Activated CD4-positive, alpha-beta T cell treated with anti-CD3 and anti-CD28 coated beads for 36 hours (primary cell): ENCODE results near the gene PFN4. TPM values are rescaled to one million over a fixed set of nuclear protein-coding genes. Genes with fewer than 3 reads are reported as not detected.
"Not testable (repeated sequence)": the region's sequence is repeated elsewhere in the genome, so short reads cannot be mapped to it uniquely, and the experiment has no call there.

ENCODE experiments used
- ATAC-seq: fragments of 200-7000 bp; cut with Tn5 transposase; one replicate; pipeline ENCODE4 v1.10.0; 2021; ENCODE audit warnings: mild to moderate bottlenecking, moderate library complexity
- CTCF ChIA-PET: fragments of 350-600 bp; sonication (Branson Sonifier 250); formaldehyde crosslinking; loops from one replicate; lab custom pipeline; 2021; ENCODE audit warnings: antibody characterized with exemption; lab: Charles Lee
- POLR2A ChIA-PET: fragments of 350-600 bp; sonication (Branson Sonifier 250); formaldehyde crosslinking; loops from one replicate; lab custom pipeline; 2021; ENCODE audit warnings: antibody characterized with exemption, inconsistent platforms; lab: Charles Lee
- DNase-seq: peaks from one replicate; pipeline ENCODE4 v3.0.0-alpha.2; 2020
- H3K27ac Mint-ChIP-seq: one replicate; pipeline ENCODE4 v1.8.0; 2021; ENCODE audit warnings: mixed read lengths
- H3K27me3 Mint-ChIP-seq: one replicate; pipeline ENCODE4 v1.8.0; 2021; ENCODE audit warnings: mixed read lengths
- H3K36me3 Mint-ChIP-seq: one replicate; pipeline ENCODE4 v1.8.0; 2021; ENCODE audit warnings: low read depth, mixed read lengths
- H3K4me1 Mint-ChIP-seq: one replicate; pipeline ENCODE4 v1.8.0; 2021; ENCODE audit warnings: mixed read lengths
- H3K4me3 Mint-ChIP-seq: one replicate; pipeline ENCODE4 v1.8.0; 2021; ENCODE audit warnings: mild to moderate bottlenecking, moderate library complexity, mixed read lengths
- H3K9me3 Mint-ChIP-seq: one replicate; pipeline ENCODE4 v1.8.0; 2021; ENCODE audit warnings: low read depth, mixed read lengths
- intact Hi-C, 2 experiments: fragments of 100-400 bp; cut with DNase I in 1 of 2; cut with micrococcal nuclease in 1 of 2; formaldehyde crosslinking; loops; one replicate each; pipeline versions ENCODE4 v1.14.2 to v1.15.1; 2022 to 2024; cut with DNase I, micrococcal nuclease
- total RNA-seq, 2 experiments: library from RNA; stranded (reverse); gene quantifications; one replicate each; pipeline ENCODE4 v1.2.3, GENCODE V29; 2021

The PFN4 gene
- total RNA-seq, 2 experiments from 2014 or later: 0.30 TPM; not detected in 1

- POLR2A ChIA-PET: no interaction called here
These were observed 8.1 kb downstream of the PFN4 start for GRCh38 chr2:24115057-24115456.

GRCh38 chr2:24111407-24111901 lies 11.7 kb downstream of the PFN4 start:
- H3K9me3 Mint-ChIP-seq: peaks cover 15% of the 10 kb centered on the region
- ATAC-seq (no peak), DNase-seq (no peak)
- H3K4me3 Mint-ChIP-seq: no peak overlapping the region
- H3K27me3 Mint-ChIP-seq: no peaks in the 10 kb centered on the region
- CTCF ChIA-PET: interaction anchor here (0.6 to 0.7 kb wide), 2 partner anchors 11 to 746 kb away, joined by 3 to 4 read pairs; no protein-coding TSS in a partner anchor
- POLR2A ChIA-PET: no interaction called here
- no peak overlapping the region for H3K27ac Mint-ChIP-seq
- H3K36me3 Mint-ChIP-seq: no peaks in the 10 kb centered on the region
- intact Hi-C loops: no loop called here
- no peaks in the 10 kb centered on the region for H3K4me1 Mint-ChIP-seq

More at GRCh38 chr2:24115057-24115456, 8.1 kb downstream of the PFN4 start:
- H3K36me3 Mint-ChIP-seq: no peaks in the 10 kb centered on the region
- no peak overlapping the region for H3K4me3 Mint-ChIP-seq
- H3K4me1 Mint-ChIP-seq: no peaks in the 10 kb centered on the region
- no peak for DNase-seq
- CTCF ChIA-PET: interaction anchor here (0.8 to 1.0 kb wide), 2 partner anchors 31 to 115 kb away, joined by 4 read pairs; partner anchors contain the start of gene TP53I3
- H3K27ac Mint-ChIP-seq: no peak overlapping the region
- H3K27me3 Mint-ChIP-seq: no peaks in the 10 kb centered on the region
- H3K9me3 Mint-ChIP-seq: no peaks in the 10 kb centered on the region
- intact Hi-C loops: no loop called here
- no peak for ATAC-seq

GRCh38 chr2:24110660-24111303 lies 12.4 kb downstream of the PFN4 start:
- no peaks in the 10 kb centered on the region for H3K36me3 Mint-ChIP-seq
- DNase-seq (no peak), ATAC-seq (no peak)
- no peaks in the 10 kb centered on the region for H3K27me3 Mint-ChIP-seq
- ChIA-PET POLR2A (interaction anchor here (0.6 to 0.7 kb wide), 2 partner anchors 48 to 347 kb away, joined by 3 to 4 read pairs; no protein-coding TSS in a partner anchor), CTCF (interaction anchor here (0.6 to 0.7 kb wide), 2 partner anchors 362 to 819 kb away, joined by 3 read pairs; no protein-coding TSS in a partner anchor)
- H3K27ac Mint-ChIP-seq: no peak overlapping the region
- H3K9me3 Mint-ChIP-seq: peaks cover 18% of the 10 kb centered on the region
- H3K4me1 Mint-ChIP-seq: no peaks in the 10 kb centered on the region
- intact Hi-C loops: no loop called here
- H3K4me3 Mint-ChIP-seq: no peak overlapping the region

- ATAC-seq, H3K27ac Mint-ChIP-seq, POLR2A ChIA-PET, H3K27me3 Mint-ChIP-seq, DNase-seq, intact Hi-C loops, H3K4me3 Mint-ChIP-seq, H3K4me1 Mint-ChIP-seq, H3K36me3 Mint-ChIP-seq: not testable (repeated sequence)
- H3K9me3 Mint-ChIP-seq: peaks cover 20% of the 10 kb centered on the region
- CTCF ChIA-PET: interaction anchor here (0.6 kb wide), 1 partner anchor 44 kb away, joined by 3 read pairs; no protein-coding TSS in a partner anchor
These were observed 13.7 kb downstream of the PFN4 start for GRCh38 chr2:24109431-24109830.

DNA sequence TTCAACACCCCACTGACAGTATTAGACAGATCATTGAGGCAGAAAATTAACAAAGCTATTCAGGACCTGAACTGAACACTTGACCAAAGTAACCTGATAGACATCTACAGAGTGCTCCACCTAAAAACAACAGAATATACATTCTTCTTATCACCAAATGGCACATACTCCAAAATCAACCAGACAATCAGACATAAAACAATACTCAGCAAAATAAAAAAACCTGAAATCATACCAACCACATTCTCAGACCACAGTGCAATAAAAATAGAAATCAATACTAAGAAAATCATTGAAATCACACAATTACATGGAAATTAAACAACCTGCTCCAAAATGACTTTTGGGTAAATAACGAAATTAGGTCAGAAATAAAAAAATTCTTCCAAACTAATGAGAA lies 15.8 kb downstream of the PFN4 start:
- CTCF ChIA-PET: interaction anchor here (1.3 kb wide), 1 partner anchor 23 kb away, joined by 3 read pairs; the partner anchor contains the start of gene TP53I3

GRCh38 chr2:24106786-24107185 lies 16.3 kb downstream of the PFN4 start:
- Mint-ChIP-seq H3K9me3 (peaks cover 20% of the 10 kb centered on the region), H3K4me1 (no peaks in the 10 kb centered on the region), H3K27ac (no peak overlapping the region), H3K27me3 (no peaks in the 10 kb centered on the region), H3K36me3 (no peaks in the 10 kb centered on the region), H3K4me3 (no peak overlapping the region)
- CTCF ChIA-PET: interaction anchor here (1.2 kb wide), 1 partner anchor 32 kb away, joined by 4 read pairs; no protein-coding TSS in a partner anchor
- ATAC-seq: no peak
- intact Hi-C loops: no loop called here
- POLR2A ChIA-PET: no interaction called here
- no peak for DNase-seq

More for the DNA sequence above, 15.8 kb downstream of the PFN4 start:
- Mint-ChIP-seq H3K9me3 (peaks cover 20% of the 10 kb centered on the region), H3K36me3 (no peaks in the 10 kb centered on the region), H3K4me1 (no peaks in the 10 kb centered on the region), H3K4me3 (no peak overlapping the region), H3K27ac (no peak overlapping the region), H3K27me3 (no peaks in the 10 kb centered on the region)
- ATAC-seq (no peak), DNase-seq (no peak)
- intact Hi-C loops: no loop called here
- POLR2A ChIA-PET: interaction anchor here (0.6 kb wide), 1 partner anchor 1076 kb away, joined by 4 read pairs; no protein-coding TSS in a partner anchor

- POLR2A ChIA-PET: no interaction called here
- Mint-ChIP-seq H3K27me3 (no peaks in the 10 kb centered on the region), H3K4me3 (no peak overlapping the region), H3K36me3 (no peaks in the 10 kb centered on the region), H3K4me1 (no peaks in the 10 kb centered on the region), H3K27ac (no peak overlapping the region), H3K9me3 (peaks cover 20% of the 10 kb centered on the region)
- no peak for DNase-seq
- intact Hi-C loops: no loop called here
- CTCF ChIA-PET: interaction anchor here (0.5 to 1.4 kb wide), 4 partner anchors 21 to 346 kb away, joined by 3 to 5 read pairs (median 4); partner anchors contain the start of gene TP53I3
- ATAC-seq: no peak
These were observed 17.3 kb downstream of the PFN4 start for GRCh38 chr2:24105816-24106215.

GRCh38 chr2:24104906-24105305 lies 18.2 kb downstream of the PFN4 start:
- Mint-ChIP-seq H3K27ac (no peak overlapping the region), H3K4me3 (no peak overlapping the region), H3K36me3 (peaks cover 3% of the 10 kb centered on the region), H3K27me3 (no peaks in the 10 kb centered on the region), H3K9me3 (peaks cover 20% of the 10 kb centered on the region), H3K4me1 (no peaks in the 10 kb centered on the region)
- DNase-seq (no peak), ATAC-seq (no peak)
- CTCF ChIA-PET: interaction anchor here (1.4 kb wide), 1 partner anchor 20 kb away, joined by 5 read pairs; the partner anchor contains the start of gene TP53I3
- intact Hi-C loops: no loop called here
- POLR2A ChIA-PET: no interaction called here

DNA sequence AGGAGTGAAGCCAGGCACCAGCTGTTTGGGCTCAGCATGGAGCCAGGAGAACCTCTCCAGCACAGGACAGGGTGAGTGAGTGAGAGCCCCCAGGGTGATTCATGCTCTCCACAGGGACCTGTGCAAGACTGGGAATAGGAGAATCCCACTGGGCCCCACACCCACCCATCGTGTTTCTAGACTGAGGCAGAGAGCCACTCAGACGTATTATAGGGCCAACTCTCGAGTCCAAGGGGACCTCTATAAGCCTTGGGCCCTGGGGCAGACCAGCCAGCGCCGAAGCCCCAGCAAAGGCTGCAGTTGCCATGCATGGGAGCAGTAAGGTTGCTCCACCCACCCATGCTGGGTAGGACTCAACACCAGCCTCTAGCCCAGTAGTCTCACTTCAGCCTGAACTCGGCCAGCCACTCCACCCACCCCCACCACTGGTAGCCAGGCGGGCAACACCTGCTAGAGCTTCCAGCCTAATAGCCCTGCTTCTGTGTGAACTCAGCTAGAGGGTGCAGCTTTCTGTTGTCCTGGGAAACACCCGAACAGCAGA lies 19.0 kb downstream of the PFN4 start:
- DNase-seq: no peak
- H3K27ac Mint-ChIP-seq: no peak overlapping the region
- intact Hi-C loops: no loop called here
- no peak for ATAC-seq
- H3K4me1 Mint-ChIP-seq: no peaks in the 10 kb centered on the region
- H3K9me3 Mint-ChIP-seq: peaks cover 18% of the 10 kb centered on the region
- H3K36me3 Mint-ChIP-seq: peaks cover 5% of the 10 kb centered on the region
- CTCF ChIA-PET: no interaction called here
- H3K27me3 Mint-ChIP-seq: no peaks in the 10 kb centered on the region
- POLR2A ChIA-PET: no interaction called here
- H3K4me3 Mint-ChIP-seq: no peak overlapping the region

GRCh38 chr2:24102677-24103076 lies 20.5 kb downstream of the PFN4 start:
- DNase-seq (no peak), ATAC-seq (no peak)
- H3K9me3 Mint-ChIP-seq: peaks cover 9% of the 10 kb centered on the region
- H3K27ac Mint-ChIP-seq: no peak overlapping the region
- POLR2A ChIA-PET: no interaction called here
- H3K36me3 Mint-ChIP-seq: peaks cover 9% of the 10 kb centered on the region
- intact Hi-C loops: no loop called here
- CTCF ChIA-PET: interaction anchor here (0.8 to 1.7 kb wide), 2 partner anchors 20 to 174 kb away, joined by 3 to 4 read pairs; partner anchors contain the start of gene PFN4
- no peaks in the 10 kb centered on the region for H3K27me3 Mint-ChIP-seq
- no peaks in the 10 kb centered on the region for H3K4me1 Mint-ChIP-seq
- H3K4me3 Mint-ChIP-seq: no peak overlapping the region

DNA sequence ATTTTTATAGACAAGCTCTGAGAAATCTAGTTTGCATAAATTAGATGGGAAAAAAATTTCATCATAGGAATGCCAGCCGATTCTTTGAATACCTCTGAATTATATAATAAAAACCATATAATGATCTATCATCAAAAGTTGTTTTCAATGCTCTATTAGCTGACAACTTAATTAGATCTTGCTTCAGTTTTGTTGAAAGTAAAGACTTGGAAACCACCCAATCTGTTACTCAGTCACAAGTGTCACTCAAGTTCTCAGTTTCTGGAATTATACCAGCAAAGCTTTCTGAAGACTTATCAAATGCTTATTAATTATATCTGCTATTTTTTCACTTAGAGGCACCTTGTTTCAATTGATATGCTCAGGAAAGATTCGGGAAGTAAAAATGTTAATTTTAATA lies 21.1 kb downstream of the PFN4 start:
- H3K9me3 Mint-ChIP-seq: peaks cover 8% of the 10 kb centered on the region
- ATAC-seq: no peak
- ChIA-PET CTCF (interaction anchor here (0.8 to 1.7 kb wide), 4 partner anchors 12 to 90 kb away, joined by 3 to 4 read pairs (median 4); partner anchors contain the start of genes PFN4 and TP53I3), POLR2A (no interaction called here)
- no peak overlapping the region for H3K4me3 Mint-ChIP-seq
- no peaks in the 10 kb centered on the region for H3K4me1 Mint-ChIP-seq
- intact Hi-C loops: no loop called here
- H3K27me3 Mint-ChIP-seq: no peaks in the 10 kb centered on the region
- DNase-seq: no peak
- H3K36me3 Mint-ChIP-seq: peaks cover 14% of the 10 kb centered on the region
- no peak overlapping the region for H3K27ac Mint-ChIP-seq
